Measurements from ENCODE around the gene ZMYND12.

GRCh38 chr1:42482635-42483153, 26.9 kb upstream of the ZMYND12 start:
- TF ChIP-seq CTCF (IDR thresholded peaks at IDR 0.05) (no peak), ZFX (IDR thresholded peaks at IDR 0.05; ENCODE audit: borderline replicate concordance) (no peak)

Data from 22Rv1 (cell line).